Activated T-helper 1 cell treated with anti-CD3 and anti-CD28 coated beads, Interleukin-2, amount 50 U/mL, for 16 hours (primary cell): Measurements from ENCODE around the gene AMZ1.

Experiments
- DNase-seq, 2 donors: peaks; one replicate each; pipeline ENCODE4 v3.0.0-alpha.2; 2020; ENCODE audit warnings: low read depth in 1 of 2, low spot score in 1 of 2

The AMZ1 gene, protein sequence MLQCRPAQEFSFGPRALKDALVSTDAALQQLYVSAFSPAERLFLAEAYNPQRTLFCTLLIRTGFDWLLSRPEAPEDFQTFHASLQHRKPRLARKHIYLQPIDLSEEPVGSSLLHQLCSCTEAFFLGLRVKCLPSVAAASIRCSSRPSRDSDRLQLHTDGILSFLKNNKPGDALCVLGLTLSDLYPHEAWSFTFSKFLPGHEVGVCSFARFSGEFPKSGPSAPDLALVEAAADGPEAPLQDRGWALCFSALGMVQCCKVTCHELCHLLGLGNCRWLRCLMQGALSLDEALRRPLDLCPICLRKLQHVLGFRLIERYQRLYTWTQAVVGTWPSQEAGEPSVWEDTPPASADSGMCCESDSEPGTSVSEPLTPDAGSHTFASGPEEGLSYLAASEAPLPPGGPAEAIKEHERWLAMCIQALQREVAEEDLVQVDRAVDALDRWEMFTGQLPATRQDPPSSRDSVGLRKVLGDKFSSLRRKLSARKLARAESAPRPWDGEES

DNA sequence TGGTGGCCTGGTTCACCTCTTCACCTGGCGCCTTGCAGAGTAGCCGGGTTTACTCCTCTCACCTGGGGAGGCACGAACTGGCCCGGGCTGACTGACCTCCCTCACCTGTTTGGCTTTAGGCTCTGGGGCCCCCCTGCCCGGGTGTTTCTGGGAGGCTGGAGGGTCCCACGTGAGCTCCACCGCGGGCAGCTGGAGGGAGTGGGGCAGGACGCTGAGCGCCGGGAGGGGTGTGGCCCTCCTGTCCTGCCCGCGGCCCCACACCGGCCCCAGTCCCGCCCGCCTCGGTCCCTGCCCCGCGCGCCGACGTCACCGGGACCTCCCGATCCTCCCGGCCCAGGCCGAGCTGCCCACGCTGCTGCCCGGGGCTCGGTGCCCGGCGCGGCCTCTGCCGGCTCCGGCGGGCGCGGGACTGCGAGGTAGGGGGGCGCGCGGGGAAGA is at the start of gene AMZ1:
Gene AMZ1, plus strand, starts transcription at position 322 of the 438 bp plus-strand sequence. CDS start 12,250 bp downstream, outside the sequence.
- no peak for DNase-seq

DNA sequence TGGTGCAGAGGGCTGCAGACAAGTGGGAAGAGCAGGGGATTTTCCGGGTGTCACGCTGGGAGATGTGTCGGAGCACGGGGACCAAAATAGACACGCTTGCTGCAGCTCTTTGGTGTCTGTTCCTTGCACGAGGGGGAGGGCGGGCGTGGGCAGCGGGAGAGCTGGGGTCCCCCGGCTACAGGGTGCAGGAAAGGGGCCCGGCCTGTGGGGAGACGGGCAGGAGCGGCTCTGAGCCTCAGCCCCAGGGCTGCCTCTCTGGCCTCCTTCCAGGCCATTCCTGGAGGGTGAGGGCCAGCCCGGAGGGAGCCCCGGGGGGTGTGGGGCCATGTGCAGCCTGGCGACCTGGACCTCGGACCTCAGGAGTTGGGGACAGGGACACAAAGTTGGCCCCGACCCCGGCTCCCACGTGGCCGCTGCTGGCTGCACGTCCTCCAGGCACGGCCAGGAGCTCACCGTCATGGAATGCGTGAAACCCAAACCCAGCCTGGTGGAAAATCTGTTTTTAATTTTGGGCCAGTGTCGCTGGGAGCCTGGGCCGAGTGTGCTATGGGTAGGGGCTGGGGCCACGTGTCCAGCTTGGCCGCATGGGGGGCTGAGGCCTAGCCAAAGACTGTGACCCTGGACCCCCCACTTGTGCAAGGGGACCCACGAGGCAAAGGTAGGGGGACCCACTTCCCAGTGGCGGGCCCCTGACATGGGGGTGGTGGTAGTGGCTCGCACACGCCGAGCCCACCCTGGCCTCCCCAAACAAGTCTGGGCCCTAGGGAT is 49.6 kb upstream of the AMZ1 start:
- no peak for DNase-seq

DNA sequence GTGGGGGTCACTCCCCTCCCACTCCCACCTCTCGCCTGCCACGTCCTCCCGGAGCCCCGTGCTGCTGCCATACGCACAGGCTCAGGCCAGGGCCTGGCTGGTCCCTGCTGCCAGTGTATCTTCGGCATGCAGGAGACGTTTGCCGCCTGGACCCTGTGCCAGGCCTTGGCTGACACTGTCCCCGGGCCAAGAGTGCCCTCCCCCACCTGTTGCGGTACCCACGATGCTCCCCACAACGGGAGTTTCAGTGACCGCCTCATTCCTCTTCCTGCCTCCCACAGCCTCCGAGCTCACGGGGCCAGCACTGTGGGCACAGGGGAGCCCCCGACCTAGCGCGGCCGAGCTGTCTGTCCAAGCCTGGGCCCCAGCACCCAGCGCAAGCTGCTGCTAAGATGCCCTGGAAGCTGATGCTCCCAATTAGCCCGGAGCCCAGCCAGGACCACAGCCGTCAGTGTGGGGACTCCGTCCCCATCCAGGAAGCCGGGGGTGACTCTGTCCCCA is 48.8 kb upstream of the AMZ1 start:
- DNase-seq: no peak

DNA sequence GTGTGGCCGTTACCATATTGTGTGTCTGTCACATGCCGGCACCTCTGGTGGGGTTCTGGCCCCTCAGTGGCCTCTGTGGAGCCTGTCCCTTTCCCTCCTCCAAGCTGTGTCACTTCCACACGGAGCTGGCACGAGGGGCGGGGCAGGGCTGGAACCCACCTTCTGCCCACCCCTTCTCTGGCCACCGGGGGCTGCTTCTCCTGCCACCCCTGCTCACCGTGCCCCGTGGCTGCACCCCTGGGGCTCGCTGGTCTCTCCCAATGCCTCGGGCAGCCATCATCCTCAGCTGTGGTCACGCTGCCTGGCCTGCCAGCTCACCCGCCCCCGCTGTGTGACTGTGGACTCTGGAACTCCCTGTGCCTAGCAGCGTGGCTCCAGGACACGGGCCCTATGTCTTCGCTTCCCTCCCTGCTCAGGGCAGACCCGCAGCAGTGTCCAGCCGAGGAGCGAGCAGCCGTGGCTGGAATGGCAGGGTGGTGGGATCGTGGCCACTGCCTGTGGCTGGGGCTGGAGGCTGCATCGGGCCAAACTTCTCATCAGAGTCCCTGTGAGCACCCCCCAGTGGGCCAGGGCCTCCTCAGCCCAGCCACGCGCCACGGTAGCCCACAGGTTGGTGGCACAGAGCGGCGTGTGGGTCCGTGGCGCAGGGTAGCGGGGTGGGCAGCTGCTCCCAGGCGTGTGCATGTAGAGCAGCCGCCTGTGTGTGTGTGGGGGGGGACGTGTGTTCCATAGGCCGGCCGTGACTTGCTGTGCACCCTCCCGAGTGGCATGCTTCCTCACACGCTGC is 48.1 kb upstream of the AMZ1 start:
- DNase-seq: no peak

DNA sequence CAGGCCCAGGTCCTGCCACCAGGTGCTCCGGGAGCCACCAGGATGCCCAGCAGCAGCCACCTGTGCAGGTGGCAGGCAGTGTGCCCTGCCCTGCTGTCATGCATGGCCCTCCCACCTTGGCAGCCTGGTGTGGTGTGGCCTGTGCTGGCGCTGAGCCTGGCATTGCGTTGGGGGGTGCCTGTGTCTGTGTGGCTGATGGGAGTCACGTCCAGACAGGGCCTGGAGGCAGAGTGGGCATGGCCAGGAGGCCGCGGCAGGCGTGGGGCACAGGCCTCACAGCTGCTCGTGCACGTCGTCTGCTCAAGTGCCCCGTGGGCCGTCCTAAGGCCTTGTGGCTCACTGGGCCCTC is 47.5 kb upstream of the AMZ1 start:
- no peak for DNase-seq

DNA sequence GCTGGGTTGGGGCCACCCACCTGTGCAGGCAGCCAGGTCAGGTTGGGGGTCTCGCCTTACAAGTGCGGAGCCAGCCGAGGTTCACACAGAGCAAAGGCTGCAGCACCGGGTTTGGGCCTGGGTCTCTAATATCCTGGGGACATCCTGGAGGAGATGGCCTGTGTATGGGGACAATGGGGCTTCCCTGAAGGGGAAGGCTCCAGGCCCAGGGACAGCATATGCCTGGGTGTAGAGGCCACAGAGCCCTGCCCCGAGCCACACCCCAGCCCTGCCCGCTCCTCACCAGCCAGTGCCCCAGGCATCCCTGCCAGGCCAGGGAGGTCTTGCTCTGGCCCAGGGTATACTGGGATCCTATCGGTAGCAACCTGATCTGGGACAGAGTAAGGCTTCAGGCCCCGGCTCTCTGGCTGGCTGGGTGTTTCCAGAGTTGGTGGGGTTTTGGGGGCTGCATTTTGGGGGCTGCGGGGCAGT is 47.1 kb upstream of the AMZ1 start:
- DNase-seq: no peak

DNA sequence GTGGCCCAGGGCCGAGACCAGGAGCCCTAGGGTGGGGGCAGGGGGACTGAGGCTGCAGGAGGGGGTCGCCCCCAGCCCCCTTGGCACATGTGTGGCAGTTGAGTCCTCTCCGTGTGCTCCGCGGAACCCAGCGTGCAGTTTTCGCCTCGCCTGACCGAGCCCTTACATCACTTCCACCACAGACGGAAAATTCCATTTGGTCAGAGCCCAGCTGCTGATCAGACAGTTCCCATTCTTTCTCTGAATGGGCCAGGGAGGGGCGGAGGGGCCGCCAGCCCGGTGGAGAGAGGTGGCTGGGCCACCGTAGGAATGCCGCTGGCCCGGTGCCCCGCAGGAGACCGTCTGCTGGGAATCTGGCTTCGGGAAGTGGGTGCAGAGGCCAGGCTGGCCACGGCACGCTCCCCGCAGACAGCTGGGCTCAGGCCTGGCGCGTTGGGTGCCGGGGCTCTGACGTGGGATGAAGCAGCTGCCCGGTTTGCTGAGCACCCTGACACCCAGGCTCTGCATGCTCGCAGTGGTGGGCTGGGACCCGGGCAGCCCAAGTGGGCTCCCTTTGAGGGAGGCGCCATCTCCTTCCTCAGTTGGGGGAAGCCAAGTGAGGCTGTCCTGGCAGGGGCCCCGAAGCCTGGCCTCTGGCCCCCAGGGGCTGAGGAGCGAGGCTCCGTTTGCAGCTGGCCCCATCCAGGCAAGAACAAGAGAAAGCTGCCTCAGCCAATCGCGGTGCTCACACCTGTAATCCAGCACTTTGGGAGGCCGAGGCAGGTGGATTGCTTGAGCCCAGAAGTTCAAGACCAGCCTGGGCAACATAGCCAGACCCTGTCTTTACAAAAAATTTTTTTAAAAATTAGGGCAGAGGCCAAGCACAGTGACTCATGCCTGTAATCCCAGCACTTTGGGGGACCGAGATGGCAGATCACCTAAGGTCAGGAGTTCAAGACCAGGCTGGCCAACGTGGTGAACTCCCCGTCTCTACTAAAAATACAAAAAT is 46.3 kb upstream of the AMZ1 start:
- no peak for DNase-seq

DNA sequence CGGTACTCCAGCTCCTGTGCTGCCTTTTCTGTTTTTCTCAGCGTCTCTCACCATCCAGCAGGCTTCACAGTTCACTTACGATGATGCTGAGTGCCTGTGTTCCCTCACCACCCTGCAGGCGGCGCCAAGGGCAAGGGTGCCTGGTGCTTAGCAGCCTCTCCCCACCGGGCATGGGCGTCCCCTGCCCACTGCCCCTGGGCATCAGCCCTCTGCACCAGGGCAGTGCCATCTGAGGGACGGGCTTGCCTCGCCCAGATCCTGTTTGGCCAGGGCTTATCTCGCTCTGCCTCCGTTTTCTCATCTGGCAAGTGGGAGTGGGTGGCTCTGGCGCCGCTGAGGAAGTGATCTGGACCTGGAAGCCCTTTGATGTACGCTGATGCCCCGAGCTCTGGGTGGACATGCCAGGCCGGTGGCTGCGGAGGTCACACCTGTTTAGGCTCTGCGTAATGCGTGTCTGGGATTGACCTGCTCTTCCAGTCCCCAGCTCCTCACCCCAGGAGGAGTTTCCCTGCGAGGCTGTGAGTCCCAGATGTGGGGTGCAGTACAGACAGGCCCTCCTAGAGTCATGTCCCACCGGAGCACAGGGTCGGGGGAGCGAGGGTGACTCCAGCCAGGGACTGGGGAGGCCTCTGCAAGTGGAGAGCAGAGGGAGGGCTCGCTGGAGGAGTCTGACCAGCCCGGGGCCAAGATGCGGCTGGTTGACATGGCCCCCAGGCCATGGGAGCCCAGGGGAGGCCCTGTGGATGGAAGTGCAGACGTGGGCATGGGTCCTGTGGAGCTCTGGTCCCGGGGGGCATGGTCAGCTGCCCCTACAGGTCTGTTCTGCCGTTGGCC is 44.4 kb upstream of the AMZ1 start:
- DNase-seq: no peak

DNA sequence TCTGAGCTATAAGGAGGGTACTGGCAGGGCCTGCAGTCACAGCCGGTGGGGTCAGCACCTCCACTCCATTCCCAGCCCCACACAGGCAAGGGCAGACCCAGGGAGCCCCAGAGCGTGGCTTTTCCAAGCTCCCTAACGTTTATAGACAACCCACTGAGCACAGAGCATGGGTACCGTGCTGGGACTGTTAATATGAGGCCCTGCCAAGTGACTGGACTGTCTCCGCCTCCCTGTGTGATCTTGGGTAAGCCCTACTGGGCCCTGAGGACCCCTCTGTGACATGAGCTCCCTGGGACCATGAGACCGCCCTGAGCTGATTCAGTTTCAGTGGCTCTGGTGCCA is 43.8 kb upstream of the AMZ1 start:
- DNase-seq: no peak

DNA sequence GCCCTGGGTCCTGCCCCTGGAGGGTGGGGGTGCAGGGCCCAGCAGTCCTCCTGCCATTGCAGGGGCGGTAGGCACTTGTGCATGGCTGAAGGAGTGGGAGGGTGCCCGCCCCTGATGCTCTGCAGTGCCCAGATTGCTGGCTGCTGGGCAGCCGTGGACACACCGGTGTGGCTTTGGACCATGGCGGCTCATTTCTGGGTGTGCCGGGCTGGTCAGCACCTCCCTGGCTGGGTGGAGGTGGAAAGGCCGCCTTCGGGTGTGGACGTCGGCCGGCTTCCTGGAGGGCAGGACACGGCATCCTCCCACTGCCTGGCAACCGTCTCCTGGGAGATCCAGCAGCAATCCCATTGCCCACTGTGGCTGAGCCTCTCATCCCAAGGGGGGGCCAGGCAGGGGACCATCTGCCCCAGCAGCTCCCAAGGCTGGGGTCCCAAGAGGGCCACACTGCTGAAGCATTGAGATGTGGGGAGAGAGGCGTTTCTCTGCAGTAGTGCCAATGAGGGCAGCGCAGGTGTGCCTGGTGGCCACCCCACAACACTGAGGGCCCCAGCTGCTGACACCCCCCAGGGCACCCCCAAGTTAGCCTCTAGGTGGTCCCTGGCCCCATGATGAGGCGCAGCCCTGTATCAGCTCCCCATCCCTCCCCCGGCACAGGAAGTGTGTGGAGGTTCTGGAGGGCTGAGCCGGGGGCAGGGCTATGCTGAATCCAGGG is 43.3 kb upstream of the AMZ1 start:
- no peak for DNase-seq

DNA sequence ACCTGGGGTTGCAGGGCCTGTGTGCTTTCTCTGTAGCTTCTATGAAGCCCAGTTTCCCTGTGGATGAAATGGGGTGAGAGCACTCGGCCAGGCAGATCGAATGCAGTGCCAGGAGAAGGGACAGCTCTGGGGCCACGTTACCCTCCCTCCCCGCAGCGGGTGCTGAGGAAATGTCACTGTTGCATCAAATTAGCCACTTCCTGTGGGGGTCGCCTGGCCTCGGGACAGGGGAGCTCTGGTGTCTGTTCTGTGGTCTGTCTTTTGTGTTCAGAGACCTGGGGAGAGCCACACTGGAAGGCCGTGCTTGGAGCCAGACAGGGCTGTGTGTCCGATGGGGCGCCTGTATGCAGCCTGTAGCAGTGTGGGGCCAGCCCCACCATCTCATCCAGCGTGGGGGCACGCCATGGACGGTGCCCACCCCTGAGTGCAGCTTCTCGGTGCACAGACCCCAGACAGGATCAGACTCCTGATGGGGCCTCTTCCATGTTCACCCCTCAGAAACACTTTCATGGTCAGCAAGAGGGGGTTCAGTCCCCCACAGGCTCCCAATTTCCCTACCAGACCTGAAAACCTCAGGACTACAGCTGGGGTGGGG is 42.6 kb upstream of the AMZ1 start:
- no peak for DNase-seq

DNA sequence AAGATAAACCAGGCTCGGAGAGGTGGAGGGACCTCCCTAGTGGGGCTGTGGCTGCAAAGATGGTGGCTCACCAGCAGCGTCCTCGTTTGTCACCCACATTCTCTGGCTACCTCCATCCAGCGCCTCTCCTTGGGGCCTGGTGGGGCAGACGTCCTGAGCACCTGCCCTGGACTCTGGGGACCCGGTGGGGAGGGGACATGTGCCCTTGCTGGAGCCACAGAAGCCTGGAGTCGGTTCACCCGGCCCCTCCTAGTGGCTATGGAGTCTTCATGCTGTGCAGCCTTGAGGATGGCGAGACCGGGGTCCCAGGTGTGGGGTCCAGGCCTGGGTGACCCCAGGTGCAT is 41.7 kb upstream of the AMZ1 start:
- no peak for DNase-seq

DNA sequence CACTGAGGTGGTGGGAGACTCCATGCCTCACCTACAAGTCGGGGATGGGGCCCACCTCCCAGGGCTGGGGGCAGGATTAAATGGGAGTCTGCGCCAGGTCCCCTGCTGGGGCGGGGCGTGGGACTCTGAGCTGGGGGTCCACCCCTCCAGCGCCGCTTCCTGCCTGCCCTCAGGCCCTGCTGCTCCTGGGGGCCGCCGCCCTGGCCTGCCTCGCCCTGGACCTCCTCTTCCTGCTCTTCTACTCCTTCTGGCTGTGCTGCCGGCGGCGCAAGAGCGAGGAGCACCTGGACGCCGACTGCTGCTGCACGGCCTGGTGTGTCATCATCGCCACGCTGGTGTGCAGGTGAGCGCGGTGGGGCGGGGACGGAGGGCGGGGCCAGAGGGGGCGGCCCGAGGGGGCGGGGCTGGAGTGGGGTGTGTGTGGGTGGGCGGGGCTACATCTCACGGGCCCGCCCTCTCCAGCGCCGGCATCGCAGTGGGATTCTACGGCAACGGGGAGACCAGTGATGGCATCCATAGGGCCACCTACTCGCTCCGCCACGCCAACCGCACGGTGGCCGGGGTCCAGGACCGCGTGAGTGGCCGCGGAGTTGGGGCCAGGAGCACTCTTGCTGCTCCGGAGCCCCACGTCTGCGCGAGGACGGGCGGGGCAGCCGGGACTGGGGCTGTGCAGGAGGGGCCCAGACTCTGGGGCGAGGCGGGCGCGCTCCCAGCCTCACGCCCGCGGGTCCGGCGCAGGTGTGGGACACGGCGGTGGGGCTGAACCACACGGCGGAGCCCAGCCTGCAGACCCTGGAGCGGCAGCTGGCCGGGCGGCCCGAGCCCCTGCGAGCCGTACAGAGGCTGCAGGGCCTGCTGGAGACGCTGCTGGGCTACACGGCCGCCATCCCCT is 41.1 kb upstream of the AMZ1 start:
- DNase-seq: no peak

DNA sequence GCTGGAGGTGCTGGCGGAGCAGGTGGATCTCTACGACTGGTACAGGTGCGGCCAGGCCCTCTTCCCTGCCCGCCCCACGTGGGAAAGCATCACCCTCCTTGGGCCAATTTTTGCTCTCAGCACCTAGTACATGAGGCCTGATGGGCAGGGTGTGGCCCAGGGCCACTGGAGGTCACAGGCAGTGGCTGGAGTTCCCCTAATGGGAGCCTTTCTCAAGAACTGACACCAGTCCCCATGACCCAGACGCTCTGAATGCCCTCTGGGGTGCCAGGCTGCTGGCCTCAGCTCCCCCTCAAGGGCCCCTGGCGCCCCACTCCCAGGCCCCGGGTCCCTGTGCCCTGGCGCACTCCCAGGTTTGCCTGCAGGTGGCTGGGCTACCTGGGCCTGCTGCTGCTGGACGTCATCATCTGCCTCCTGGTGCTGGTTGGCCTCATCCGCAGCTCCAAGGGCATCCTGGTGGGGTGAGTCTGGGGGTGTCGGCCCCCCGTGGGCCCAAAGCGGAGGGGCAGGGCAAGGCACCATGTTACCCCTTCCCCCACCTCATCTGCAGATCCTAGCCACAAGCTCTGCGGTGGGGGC is 40.3 kb upstream of the AMZ1 start:
- DNase-seq: no peak

DNA sequence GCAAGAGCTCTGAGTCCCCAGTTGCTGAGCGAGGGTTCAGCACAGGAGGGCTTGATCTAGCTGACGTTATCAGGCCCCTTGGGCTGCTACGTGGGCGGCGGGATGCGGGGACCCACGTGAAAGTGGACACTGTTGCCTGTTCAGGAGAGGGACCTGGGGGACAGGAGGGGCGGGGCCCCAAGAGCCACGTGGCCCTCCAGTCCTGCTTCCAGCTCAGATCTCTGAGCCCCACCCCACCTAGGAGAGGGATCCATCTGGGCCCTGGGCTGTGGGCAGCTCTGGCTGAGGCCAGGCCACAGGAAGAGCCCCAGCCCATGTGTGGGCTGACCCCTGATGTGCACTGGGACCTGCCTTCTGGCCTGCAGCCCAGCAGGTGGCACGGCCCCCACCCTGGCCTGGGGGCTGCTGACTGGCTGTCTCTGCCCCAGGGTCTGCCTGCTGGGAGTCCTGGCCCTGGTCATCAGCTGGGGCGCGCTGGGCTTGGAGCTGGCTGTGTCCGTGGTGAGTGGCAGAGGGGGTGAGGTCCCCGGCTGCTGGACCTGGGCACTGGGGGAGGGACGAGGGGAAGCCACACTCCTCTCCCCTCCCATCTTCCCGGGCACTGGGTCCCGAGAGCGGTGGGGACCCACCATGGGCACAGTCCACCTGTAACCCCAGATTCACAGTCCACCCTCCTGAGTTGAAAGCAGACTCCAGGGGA is 38.7 kb upstream of the AMZ1 start:
- DNase-seq: no peak

DNA sequence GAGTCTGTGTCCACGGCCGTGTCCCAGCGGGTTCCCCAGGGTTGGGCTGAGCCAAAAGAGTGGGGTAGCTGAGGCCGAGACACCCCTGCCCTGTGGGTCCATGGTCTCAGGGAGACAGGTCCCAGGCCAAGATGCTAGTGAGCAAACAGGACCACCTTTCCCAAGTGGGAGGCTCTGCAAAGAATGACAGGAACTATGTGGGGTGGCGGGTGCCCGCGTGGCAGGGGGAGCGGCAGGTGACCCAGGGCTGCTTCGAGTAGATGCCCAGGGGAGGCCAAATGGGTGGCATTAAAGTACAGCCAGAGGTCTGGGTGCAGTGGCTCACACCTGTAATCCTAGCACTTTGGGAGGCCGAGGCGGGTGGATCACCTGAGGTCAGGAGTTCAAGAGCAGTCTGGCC is 38.0 kb upstream of the AMZ1 start:
- DNase-seq: no peak
